Cardiac fibroblast (primary cell): Measurements from ENCODE around the gene FNIP2.
"Not testable (repeated sequence)": the region's sequence is repeated elsewhere in the genome, so short reads cannot be mapped to it uniquely, and the experiment has no call there.

Source experiments
- DNase-seq, 2 donors: peaks; one replicate each; pipeline versions ENCODE4 v3.0.0 to v3.0.0-alpha.2; 2010; ENCODE audit warnings: low read depth in 2 of 2
- H3K4me3 ChIP-seq, 2 donors: replicated peaks in 1 of 2; 1 replicate in 1 of 2; 2 replicates in 1 of 2; pipeline ENCODE4 v1.5.1; 2011; ENCODE audit warnings: low read depth in 2 of 2, low read length in 2 of 2, mild to moderate bottlenecking in 2 of 2, moderate library complexity in 1 of 2
- CTCF ChIP-seq: IDR thresholded peaks from one replicate; pipeline ENCODE4 v1.5.1; 2011; ENCODE audit warnings: low read depth, mild to moderate bottlenecking, low read length, inconsistent platforms

Gene FNIP2

GRCh38 chr4:158728236-158728635 is 40.6 kb upstream of the FNIP2 start:
- no peak overlapping the region for H3K4me3 ChIP-seq
- DNase-seq, result no peak
- TF ChIP-seq CTCF, result no peak

GRCh38 chr4:158729716-158730559 is 38.9 kb upstream of the FNIP2 start:
- peak; percentile 90 for TF ChIP-seq CTCF
- DNase-seq, result peak; percentile 78 to 79
- H3K4me3 ChIP-seq, result no peak overlapping the region

GRCh38 chr4:158738866-158739265 is 30.0 kb upstream of the FNIP2 start:
- TF ChIP-seq CTCF, result no peak
- H3K4me3 ChIP-seq, result no peak overlapping the region
- DNase-seq, result no peak

GRCh38 chr4:158739600-158739999 is 29.2 kb upstream of the FNIP2 start:
- TF ChIP-seq CTCF, result no peak
- DNase-seq, result no peak
- H3K4me3 ChIP-seq, result no peak overlapping the region

- no peak for DNase-seq
- TF ChIP-seq CTCF, result no peak
- no peak overlapping the region for H3K4me3 ChIP-seq
These were observed 27.4 kb upstream of the FNIP2 start for GRCh38 chr4:158741326-158742021.

DNA sequence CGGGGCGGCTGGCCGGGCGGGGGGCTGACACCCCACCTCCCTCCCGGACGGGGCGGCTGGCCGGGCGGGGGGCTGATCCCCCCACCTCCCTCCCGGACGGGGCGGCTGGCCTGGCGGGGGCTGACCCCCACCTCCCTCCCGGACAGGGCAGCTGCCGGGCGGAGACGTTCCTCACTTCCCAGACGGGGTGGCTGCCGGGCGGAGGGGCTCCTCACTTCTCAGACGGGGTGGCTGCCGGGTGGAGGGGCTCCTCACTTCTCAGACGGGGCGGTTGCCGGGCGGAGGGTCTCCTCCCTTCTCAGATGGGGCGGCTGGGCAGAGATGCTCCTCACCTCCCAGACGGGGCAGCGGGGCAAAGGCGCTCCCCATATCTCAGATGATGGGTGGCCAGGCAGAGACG is 22.3 kb upstream of the FNIP2 start:
- H3K4me3 ChIP-seq, DNase-seq: not testable (repeated sequence)

DNA sequence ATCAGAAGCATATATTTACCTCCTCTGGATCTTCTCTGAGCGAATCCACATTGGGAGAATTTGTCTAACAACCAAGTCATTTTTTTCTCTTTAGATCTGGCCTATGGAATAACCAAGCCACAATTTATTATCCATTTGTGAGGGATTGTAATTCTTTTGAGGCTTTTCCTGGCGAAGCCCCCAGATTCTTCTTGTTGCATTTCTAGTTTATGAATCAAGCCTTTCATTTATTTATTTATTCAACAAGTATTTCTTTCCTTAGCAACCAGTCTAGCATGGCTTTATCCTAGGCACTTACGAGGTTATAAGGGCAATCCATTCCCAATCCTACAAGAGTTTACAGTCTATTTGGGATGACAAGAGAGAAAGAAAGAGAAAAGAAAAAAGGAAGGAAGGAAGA is 18.4 kb upstream of the FNIP2 start:
- DNase-seq, result peak; percentile 32 to 44
- no peak overlapping the region for H3K4me3 ChIP-seq
- no peak for TF ChIP-seq CTCF
